ENCODE data around the gene PTBP1. TPM values are rescaled to one million over a fixed set of nuclear protein-coding genes. Genes with fewer than 3 reads are reported as not detected.

The PTBP1 gene
- total and polyA plus RNA-seq, 9 of the 15 experiments (the other 6 are each of a cell fraction or from before 2014, with no cell fraction given): 14.0 to 759 (median 234) TPM

DNA sequence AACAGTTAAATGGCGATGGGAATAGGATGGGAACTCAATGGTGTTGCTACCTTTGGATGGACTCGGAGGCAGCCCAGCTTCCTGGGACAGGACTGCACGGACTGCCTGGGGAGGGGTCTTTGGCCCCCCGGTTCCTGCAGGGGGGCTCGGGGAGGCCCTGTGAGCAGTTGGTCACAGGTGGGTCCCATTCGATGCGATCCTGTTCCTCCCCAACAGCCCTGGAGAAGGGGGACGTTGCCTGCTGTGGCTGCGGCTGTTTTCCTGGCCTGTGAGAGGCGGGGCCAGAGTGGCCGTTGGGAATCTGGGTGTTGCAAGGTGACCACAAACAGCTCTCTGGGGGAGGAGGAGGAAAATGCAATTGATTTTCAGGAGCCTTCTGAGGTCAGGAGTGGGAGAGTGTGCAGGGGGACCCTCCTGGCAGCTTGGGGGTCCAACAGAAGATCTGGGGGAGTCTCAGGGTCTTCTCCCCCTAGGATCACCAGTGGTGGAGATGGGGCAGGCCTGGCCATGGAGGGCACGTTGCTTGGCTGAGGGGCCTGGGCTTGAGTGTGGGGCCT lies 26.4 kb downstream of the PTBP1 start (continued):
- no peak for TF ChIP-seq PPARD (CRISPR knock-in tag; IDR thresholded peaks at IDR 0.05)
- no peak for TF ChIP-seq SMAD2 (IDR thresholded peaks at IDR 0.05; ENCODE audit: low read depth, low read length)
- TF ChIP-seq U2AF2 (optimal IDR thresholded peaks at IDR 0.05; ENCODE audit: low read depth, low read length): no peak
- no peak for TF ChIP-seq KAT7 (CRISPR knock-in tag; IDR thresholded peaks at IDR 0.05; ENCODE audit: borderline replicate concordance)
- TF ChIP-seq, protein P1, sequence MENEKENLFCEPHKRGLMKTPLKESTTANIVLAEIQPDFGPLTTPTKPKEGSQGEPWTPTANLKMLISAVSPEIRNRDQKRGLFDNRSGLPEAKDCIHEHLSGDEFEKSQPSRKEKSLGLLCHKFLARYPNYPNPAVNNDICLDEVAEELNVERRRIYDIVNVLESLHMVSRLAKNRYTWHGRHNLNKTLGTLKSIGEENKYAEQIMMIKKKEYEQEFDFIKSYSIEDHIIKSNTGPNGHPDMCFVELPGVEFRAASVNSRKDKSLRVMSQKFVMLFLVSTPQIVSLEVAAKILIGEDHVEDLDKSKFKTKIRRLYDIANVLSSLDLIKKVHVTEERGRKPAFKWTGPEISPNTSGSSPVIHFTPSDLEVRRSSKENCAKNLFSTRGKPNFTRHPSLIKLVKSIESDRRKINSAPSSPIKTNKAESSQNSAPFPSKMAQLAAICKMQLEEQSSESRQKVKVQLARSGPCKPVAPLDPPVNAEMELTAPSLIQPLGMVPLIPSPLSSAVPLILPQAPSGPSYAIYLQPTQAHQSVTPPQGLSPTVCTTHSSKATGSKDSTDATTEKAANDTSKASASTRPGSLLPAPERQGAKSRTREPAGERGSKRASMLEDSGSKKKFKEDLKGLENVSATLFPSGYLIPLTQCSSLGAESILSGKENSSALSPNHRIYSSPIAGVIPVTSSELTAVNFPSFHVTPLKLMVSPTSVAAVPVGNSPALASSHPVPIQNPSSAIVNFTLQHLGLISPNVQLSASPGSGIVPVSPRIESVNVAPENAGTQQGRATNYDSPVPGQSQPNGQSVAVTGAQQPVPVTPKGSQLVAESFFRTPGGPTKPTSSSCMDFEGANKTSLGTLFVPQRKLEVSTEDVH (IDR thresholded peaks at IDR 0.05; ENCODE audit: low read depth, partially characterized antibody): no peak
- TF ChIP-seq HDAC3 (IDR thresholded peaks at IDR 0.05; ENCODE audit: borderline replicate concordance, partially characterized antibody): no peak
- no peak for TF ChIP-seq RHOXF2B (CRISPR knock-in tag; conservative IDR thresholded peaks at IDR 0.05)
- TF ChIP-seq SIN3B (IDR thresholded peaks at IDR 0.05; ENCODE audit: low read depth): no peak
- TF ChIP-seq TGIF2 (CRISPR knock-in tag; IDR thresholded peaks at IDR 0.05): no peak
- no peak for TF ChIP-seq ILF3 (IDR thresholded peaks at IDR 0.05; ENCODE audit: borderline replicate concordance)
- no peak for TF ChIP-seq DIDO1 (tag; IDR thresholded peaks at IDR 0.05; ENCODE audit: low read depth)
- TF ChIP-seq, protein P2, sequence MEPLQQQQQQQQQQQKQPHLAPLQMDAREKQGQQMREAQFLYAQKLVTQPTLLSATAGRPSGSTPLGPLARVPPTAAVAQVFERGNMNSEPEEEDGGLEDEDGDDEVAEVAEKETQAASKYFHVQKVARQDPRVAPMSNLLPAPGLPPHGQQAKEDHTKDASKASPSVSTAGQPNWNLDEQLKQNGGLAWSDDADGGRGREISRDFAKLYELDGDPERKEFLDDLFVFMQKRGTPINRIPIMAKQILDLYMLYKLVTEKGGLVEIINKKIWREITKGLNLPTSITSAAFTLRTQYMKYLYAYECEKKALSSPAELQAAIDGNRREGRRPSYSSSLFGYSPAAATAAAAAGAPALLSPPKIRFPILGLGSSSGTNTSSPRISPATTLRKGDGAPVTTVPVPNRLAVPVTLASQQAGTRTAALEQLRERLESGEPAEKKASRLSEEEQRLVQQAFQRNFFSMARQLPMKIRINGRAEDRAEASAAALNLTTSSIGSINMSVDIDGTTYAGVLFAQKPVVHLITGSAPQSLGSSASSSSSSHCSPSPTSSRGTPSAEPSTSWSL (CRISPR knock-in tag; IDR thresholded peaks at IDR 0.05; ENCODE audit: borderline replicate concordance): 0 out of 2 replicates have a peak, but pooled peaks have one; percentile 5
- TF ChIP-seq ZNF707 (CRISPR knock-in tag; conservative IDR thresholded peaks at IDR 0.05): no peak
- TF ChIP-seq GATAD2A (IDR thresholded peaks at IDR 0.05): peak; percentile 68; the same call in 1 of the 2 replicates
- TF ChIP-seq, protein P3, sequence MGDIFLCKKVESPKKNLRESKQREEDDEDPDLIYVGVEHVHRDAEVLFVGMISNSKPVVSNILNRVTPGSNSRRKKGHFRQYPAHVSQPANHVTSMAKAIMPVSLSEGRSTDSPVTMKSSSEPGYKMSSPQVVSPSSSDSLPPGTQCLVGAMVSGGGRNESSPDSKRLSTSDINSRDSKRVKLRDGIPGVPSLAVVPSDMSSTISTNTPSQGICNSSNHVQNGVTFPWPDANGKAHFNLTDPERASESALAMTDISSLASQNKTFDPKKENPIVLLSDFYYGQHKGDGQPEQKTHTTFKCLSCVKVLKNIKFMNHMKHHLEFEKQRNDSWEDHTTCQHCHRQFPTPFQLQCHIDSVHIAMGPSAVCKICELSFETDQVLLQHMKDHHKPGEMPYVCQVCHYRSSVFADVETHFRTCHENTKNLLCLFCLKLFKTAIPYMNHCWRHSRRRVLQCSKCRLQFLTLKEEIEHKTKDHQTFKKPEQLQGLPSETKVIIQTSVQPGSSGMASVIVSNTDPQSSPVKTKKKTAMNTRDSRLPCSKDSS (IDR thresholded peaks at IDR 0.05; ENCODE audit: low read depth, partially characterized antibody): no peak
- TF ChIP-seq HMG20B (CRISPR knock-in tag; IDR thresholded peaks at IDR 0.05): no peak
- no peak for TF ChIP-seq SAP30 (IDR thresholded peaks at IDR 0.05; ENCODE audit: borderline replicate concordance, insufficient read depth, low read depth, low read length, poor library complexity, severe bottlenecking)
- no peak for TF ChIP-seq FOXJ2 (tag; IDR thresholded peaks at IDR 0.05)
- peak; percentile 82 for TF ChIP-seq CEBPG (CRISPR knock-in tag; IDR thresholded peaks at IDR 0.05)
- peak; percentile 66 to 75 for TF ChIP-seq CEBPG (tag; conservative IDR thresholded peaks at IDR 0.05 in 1 of 2, IDR thresholded peaks at IDR 0.05 in 1 of 2)
- TF ChIP-seq BRD9 (IDR thresholded peaks at IDR 0.05; ENCODE audit: low read depth, partially characterized antibody): peak; percentile 86
- TF ChIP-seq CBX1 (IDR thresholded peaks at IDR 0.05; ENCODE audit: low read depth): peak; percentile 85; the same call in 1 of the 2 replicates
- no peak for TF ChIP-seq ZNF282 (CRISPR knock-in tag; IDR thresholded peaks at IDR 0.05)

Data from K562 (cell line).